ENCODE results near the gene CLK2. TPM values are rescaled to one million over a fixed set of nuclear protein-coding genes. Genes with fewer than 3 reads are reported as not detected.
A peak's percentile ranks its signal among the peaks of the same experiment; 100 is the strongest.

CLK2 gene
- total and polyA plus RNA-seq, 2 experiments from 2014 or later = 27.2 to 54.6 TPM

DNA sequence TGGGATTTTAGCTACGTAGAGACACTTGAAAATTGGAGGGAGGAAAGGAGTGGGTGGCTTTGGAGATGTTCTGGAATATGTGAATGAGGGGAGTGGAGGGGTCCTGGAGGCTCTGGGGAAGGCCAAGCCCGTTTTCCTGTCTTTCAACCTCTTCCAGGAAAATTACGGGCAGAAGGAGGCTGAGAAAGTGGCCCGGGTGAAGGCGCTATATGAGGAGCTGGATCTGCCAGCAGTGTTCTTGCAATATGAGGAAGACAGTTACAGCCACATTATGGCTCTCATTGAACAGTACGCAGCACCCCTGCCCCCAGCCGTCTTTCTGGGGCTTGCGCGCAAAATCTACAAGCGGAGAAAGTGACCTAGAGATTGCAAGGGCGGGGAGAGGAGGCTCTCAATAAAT is 46.9 kb upstream of the CLK2 start:
- H3K79me2 ChIP-seq (replicated peaks; ENCODE audit: insufficient read depth) = no peaks in the 10 kb centered on the region
- no peak for TF ChIP-seq POLR2AphosphoS5 (IDR thresholded peaks at IDR 0.05; ENCODE audit: low read depth)
- TF ChIP-seq, protein P1, sequence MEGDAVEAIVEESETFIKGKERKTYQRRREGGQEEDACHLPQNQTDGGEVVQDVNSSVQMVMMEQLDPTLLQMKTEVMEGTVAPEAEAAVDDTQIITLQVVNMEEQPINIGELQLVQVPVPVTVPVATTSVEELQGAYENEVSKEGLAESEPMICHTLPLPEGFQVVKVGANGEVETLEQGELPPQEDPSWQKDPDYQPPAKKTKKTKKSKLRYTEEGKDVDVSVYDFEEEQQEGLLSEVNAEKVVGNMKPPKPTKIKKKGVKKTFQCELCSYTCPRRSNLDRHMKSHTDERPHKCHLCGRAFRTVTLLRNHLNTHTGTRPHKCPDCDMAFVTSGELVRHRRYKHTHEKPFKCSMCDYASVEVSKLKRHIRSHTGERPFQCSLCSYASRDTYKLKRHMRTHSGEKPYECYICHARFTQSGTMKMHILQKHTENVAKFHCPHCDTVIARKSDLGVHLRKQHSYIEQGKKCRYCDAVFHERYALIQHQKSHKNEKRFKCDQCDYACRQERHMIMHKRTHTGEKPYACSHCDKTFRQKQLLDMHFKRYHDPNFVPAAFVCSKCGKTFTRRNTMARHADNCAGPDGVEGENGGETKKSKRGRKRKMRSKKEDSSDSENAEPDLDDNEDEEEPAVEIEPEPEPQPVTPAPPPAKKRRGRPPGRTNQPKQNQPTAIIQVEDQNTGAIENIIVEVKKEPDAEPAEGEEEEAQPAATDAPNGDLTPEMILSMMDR (conservative IDR thresholded peaks at IDR 0.05; ENCODE audit: low read depth in 2 of 2) = no peak
- H3K27ac ChIP-seq (ENCODE audit: low read depth) = peak overlapping the region; percentile 46
- Mint-ChIP-seq H3K9me3 (no peaks in the 10 kb centered on the region), H3K4me3 (peak overlapping the region; percentile 81), H3K4me1 (peaks cover 32% of the 10 kb centered on the region), H3K36me3 (ENCODE audit: low read depth) (peaks cover 28% of the 10 kb centered on the region), H3K27me3 (ENCODE audit: insufficient read depth, low read depth, poor library complexity) (peaks cover 24% of the 10 kb centered on the region), H3K27ac (peak overlapping the region; percentile 75; the same call in 1 of the 2 replicates)
- DNase-seq (ENCODE audit: low spot score) (no peak), ATAC-seq (no peak)
- no peak overlapping the region for H2AFZ ChIP-seq
- peaks cover 23% of the 10 kb centered on the region for H3K4me1 ChIP-seq (ENCODE audit: insufficient read depth)
- H3K4me3 ChIP-seq = peak overlapping the region; percentile 99
- H3K9me2 ChIP-seq (ENCODE audit: insufficient read depth) = no peaks in the 10 kb centered on the region
- H3F3A ChIP-seq (replicated peaks; ENCODE audit: low read depth) = peaks cover 58% of the 10 kb centered on the region
- peak overlapping the region; percentile 99 for H3K4me2 ChIP-seq
- peaks cover 22% of the 10 kb centered on the region for H3K36me3 ChIP-seq (ENCODE audit: insufficient read depth)
- peaks cover 21% of the 10 kb centered on the region for H4K20me1 ChIP-seq (replicated peaks; ENCODE audit: insufficient read depth)
- H3K27me3 ChIP-seq (ENCODE audit: insufficient read depth) = peaks cover 7% of the 10 kb centered on the region

DNA sequence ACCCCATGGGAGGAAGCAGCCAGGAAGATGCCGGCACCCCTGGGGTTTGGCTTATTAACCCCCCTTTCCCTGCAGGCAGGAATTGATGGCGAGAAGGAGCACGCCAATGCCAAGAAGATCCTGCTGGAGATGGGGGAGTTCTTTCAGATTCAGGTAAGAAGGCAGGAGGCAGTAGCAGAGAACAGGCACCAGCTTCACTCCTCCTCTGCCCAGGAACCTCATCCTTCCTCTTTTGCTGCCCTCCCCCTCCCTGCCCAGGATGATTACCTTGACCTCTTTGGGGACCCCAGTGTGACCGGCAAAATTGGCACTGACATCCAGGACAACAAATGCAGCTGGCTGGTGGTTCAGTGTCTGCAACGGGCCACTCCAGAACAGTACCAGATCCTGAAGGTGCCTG is 46.2 kb upstream of the CLK2 start:
- peaks cover 33% of the 10 kb centered on the region for H3K36me3 Mint-ChIP-seq (ENCODE audit: low read depth)
- Histone ChIP-seq H4K20me1 (replicated peaks; ENCODE audit: insufficient read depth) (peaks cover 21% of the 10 kb centered on the region), H3K4me1 (ENCODE audit: insufficient read depth) (peaks cover 23% of the 10 kb centered on the region), H3K27ac (ENCODE audit: low read depth) (peak overlapping the region; percentile 46; the same call in 1 of the 2 replicates), H2AFZ (no peak overlapping the region), H3K36me3 (ENCODE audit: insufficient read depth) (peaks cover 22% of the 10 kb centered on the region), H3K4me2 (peak overlapping the region; percentile 99; the same call in 1 of the 2 replicates), H3K79me2 (replicated peaks; ENCODE audit: insufficient read depth) (peaks cover 3% of the 10 kb centered on the region; the same call in 1 of the 2 replicates), H3F3A (replicated peaks; ENCODE audit: low read depth) (peaks cover 59% of the 10 kb centered on the region), H3K27me3 (ENCODE audit: insufficient read depth) (peaks cover 7% of the 10 kb centered on the region), H3K4me3 (no peak overlapping the region), H3K9me2 (ENCODE audit: insufficient read depth) (no peaks in the 10 kb centered on the region)
- H3K27ac Mint-ChIP-seq = no peak overlapping the region
- peak overlapping the region; percentile 8; the same call in 1 of the 3 replicates for H3K4me3 Mint-ChIP-seq
- DNase-seq (ENCODE audit: low spot score) (no peak), ATAC-seq (no peak)
- H3K9me3 Mint-ChIP-seq = no peaks in the 10 kb centered on the region
- peaks cover 32% of the 10 kb centered on the region for H3K4me1 Mint-ChIP-seq
- peaks cover 24% of the 10 kb centered on the region for H3K27me3 Mint-ChIP-seq (ENCODE audit: insufficient read depth, low read depth, poor library complexity)
- no peak for TF ChIP-seq POLR2AphosphoS5 (IDR thresholded peaks at IDR 0.05; ENCODE audit: low read depth)
- TF ChIP-seq ZNF114 (CRISPR knock-in tag; IDR thresholded peaks at IDR 0.05) = no peak
- TF ChIP-seq, protein P2, sequence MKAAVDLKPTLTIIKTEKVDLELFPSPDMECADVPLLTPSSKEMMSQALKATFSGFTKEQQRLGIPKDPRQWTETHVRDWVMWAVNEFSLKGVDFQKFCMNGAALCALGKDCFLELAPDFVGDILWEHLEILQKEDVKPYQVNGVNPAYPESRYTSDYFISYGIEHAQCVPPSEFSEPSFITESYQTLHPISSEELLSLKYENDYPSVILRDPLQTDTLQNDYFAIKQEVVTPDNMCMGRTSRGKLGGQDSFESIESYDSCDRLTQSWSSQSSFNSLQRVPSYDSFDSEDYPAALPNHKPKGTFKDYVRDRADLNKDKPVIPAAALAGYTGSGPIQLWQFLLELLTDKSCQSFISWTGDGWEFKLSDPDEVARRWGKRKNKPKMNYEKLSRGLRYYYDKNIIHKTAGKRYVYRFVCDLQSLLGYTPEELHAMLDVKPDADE (IDR thresholded peaks at IDR 0.05) = no peak
- TF ChIP-seq, protein P3, sequence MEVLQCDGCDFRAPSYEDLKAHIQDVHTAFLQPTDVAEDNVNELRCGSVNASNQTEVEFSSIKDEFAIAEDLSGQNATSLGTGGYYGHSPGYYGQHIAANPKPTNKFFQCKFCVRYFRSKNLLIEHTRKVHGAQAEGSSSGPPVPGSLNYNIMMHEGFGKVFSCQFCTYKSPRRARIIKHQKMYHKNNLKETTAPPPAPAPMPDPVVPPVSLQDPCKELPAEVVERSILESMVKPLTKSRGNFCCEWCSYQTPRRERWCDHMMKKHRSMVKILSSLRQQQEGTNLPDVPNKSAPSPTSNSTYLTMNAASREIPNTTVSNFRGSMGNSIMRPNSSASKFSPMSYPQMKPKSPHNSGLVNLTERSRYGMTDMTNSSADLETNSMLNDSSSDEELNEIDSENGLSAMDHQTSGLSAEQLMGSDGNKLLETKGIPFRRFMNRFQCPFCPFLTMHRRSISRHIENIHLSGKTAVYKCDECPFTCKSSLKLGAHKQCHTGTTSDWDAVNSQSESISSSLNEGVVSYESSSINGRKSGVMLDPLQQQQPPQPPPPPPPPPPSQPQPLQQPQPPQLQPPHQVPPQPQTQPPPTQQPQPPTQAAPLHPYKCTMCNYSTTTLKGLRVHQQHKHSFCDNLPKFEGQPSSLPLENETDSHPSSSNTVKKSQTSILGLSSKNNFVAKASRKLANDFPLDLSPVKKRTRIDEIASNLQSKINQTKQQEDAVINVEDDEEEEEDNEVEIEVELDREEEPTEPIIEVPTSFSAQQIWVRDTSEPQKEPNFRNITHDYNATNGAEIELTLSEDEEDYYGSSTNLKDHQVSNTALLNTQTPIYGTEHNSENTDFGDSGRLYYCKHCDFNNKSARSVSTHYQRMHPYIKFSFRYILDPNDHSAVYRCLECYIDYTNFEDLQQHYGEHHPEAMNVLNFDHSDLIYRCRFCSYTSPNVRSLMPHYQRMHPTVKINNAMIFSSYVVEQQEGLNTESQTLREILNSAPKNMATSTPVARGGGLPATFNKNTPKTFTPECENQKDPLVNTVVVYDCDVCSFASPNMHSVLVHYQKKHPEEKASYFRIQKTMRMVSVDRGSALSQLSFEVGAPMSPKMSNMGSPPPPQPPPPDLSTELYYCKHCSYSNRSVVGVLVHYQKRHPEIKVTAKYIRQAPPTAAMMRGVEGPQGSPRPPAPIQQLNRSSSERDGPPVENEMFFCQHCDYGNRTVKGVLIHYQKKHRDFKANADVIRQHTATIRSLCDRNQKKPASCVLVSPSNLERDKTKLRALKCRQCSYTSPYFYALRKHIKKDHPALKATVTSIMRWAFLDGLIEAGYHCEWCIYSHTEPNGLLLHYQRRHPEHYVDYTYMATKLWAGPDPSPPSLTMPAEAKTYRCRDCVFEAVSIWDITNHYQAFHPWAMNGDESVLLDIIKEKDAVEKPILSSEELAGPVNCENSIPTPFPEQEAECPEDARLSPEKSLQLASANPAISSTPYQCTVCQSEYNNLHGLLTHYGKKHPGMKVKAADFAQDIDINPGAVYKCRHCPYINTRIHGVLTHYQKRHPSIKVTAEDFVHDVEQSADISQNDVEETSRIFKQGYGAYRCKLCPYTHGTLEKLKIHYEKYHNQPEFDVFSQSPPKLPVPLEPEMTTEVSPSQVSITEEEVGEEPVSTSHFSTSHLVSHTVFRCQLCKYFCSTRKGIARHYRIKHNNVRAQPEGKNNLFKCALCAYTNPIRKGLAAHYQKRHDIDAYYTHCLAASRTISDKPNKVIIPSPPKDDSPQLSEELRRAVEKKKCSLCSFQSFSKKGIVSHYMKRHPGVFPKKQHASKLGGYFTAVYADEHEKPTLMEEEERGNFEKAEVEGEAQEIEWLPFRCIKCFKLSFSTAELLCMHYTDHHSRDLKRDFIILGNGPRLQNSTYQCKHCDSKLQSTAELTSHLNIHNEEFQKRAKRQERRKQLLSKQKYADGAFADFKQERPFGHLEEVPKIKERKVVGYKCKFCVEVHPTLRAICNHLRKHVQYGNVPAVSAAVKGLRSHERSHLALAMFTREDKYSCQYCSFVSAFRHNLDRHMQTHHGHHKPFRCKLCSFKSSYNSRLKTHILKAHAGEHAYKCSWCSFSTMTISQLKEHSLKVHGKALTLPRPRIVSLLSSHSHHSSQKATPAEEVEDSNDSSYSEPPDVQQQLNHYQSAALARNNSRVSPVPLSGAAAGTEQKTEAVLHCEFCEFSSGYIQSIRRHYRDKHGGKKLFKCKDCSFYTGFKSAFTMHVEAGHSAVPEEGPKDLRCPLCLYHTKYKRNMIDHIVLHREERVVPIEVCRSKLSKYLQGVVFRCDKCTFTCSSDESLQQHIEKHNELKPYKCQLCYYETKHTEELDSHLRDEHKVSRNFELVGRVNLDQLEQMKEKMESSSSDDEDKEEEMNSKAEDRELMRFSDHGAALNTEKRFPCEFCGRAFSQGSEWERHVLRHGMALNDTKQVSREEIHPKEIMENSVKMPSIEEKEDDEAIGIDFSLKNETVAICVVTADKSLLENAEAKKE (CRISPR knock-in tag; IDR thresholded peaks at IDR 0.05) = no peak
- TF ChIP-seq CREB1 (CRISPR knock-in tag; IDR thresholded peaks at IDR 0.05; ENCODE audit: low read depth) = no peak
- TF ChIP-seq ZNF331 (CRISPR knock-in tag; IDR thresholded peaks at IDR 0.05; ENCODE audit: low read depth) = no peak
- TF ChIP-seq JUNB (IDR thresholded peaks at IDR 0.05; ENCODE audit: unreplicated experiment) = no peak
- no peak for TF ChIP-seq EZH2phosphoT487 (IDR thresholded peaks at IDR 0.05; ENCODE audit: unreplicated experiment)
- TF ChIP-seq NANOG (IDR thresholded peaks at IDR 0.05; ENCODE audit: borderline replicate concordance) = no peak
- TF ChIP-seq EZH2 (IDR thresholded peaks at IDR 0.05; ENCODE audit: low read depth, unreplicated experiment) = no peak
